ENCODE data around the gene PIAS4.

Gene PIAS4

DNA sequence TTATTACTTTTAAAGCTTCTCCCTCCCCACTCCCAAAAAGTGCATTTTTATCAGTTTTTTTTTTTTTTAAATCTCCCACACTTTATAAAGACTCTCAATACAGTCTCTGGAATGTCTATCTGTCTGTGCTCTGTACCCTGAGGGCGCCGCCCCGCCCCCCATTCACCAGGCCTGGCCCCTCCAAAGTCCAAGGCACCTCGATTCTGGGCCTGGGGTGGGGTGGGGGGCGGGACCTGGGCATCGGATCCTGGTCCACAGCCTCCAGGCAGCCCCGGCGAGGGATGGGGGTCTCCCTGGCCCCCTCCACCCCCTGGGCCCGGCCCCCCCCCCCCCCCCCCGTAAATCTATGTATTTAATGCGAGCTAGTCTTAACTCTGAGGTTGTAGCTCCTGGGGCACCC, 35.9 kb downstream of the PIAS4 start:
- DNase-seq: no peak

DNA sequence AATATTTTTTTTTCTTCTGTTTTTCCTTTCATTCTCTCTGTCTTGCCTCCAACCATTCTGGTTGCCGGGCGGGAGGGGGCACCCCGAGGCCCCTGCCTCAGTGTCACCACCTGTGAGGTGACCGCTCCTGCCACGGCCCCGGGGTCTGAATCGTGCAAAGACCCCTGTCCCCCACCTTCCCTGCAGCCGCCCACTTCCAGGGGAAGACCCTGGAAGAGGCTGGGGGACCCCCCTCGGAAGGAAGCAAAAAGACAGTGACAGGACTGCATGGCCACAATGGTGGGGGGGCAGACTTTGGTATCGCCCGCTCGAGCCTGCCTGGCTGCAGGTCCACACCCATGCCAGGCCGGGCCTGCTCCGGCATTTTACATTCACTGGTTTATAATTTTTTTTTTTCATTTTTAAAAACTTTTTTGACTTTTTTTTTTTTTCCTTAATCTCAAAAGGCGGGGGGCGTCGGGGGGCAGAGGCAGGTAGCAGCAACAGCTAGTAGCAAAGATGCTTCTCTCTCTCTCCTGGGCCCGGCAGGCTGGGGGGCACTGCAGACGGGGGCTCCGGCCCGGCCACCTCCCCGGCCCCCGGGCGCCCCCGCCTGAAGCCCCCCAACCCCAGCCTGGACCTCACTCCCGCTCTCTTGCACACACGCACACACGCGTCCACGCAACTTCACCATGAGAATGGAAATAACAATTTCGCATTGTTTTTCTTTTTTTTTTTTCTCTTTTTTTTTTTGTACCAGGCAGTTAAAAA, 36.6 kb downstream of the PIAS4 start:
- no peak for DNase-seq

DNA sequence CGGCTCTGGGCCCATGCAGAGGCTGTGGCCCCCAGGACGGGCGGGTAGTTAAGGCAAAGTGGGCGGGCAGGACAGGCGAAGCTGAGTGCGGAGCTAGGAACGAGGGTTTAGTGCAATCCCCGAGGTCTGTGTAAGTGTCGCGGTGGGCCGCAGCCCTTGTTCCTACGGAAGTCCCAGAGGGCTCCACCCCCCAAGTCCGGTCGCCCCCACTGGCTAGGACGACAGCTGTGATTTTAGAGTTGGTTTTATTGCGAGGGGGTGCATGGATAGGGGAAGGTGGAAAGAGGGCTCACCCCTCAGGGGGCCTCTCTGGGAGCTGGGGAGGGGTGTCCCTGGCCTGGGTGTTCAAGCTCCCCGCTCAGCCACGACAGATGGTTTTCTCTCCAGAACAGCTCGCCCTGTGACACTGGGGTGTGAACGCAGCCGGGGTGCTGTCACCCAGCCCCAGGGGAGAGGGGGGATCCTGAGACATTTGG, 37.5 kb downstream of the PIAS4 start:
- no peak for DNase-seq

DNA sequence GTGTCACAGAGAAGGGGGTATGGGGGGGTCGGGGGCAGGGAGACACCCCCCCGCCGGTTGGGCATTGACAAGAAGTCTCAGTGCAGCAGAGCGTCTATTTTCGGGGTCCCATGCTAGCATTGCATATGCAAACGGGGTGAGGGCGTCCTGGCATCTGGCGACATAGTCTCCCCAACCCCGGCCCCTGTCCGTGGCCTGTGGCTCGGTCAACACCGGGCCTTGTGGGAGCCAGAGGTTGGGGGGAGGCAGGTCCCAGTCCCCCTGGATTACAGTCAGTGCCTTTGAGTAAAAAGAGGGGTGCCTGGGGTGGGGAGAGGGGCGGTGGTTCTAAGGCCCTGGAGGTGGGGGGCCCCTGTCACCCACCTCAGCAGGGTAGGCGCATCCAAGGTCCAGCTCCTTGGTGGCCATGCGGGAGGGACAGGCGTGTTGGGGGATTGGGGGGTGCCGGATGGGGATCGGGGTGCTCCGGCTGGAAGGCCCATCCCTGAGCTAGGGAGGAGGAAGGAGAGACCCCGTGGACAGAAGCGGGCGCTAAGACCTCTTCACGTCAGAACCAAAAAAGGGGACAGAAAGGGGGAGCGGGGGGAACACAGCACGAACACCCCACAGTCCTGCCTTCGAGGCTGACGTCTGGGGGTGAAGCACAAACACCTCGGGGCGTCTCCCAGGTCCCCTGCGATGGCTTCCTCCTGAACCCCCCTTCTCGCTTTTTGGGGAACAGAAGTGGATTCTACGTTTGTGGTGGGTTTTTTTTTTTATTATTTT, 38.2 kb downstream of the PIAS4 start:
- DNase-seq: no peak

DNA sequence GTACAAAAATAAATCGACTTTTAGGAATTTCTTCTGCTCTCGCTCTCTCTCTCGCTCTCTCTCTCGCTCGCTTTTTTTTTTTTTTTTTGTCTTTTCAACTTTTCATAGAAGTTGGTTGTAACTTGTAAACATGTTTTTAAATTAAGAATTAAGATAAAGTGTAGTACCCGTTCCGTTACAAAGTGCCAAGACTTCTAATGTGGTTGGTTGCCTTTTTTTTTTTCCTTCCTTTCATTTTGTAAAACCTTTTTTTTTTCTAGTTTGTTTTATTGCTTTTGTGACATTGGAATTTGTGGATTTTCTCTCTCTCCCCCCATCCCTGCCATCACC, 38.8 kb downstream of the PIAS4 start:
- DNase-seq: no peak

DNA sequence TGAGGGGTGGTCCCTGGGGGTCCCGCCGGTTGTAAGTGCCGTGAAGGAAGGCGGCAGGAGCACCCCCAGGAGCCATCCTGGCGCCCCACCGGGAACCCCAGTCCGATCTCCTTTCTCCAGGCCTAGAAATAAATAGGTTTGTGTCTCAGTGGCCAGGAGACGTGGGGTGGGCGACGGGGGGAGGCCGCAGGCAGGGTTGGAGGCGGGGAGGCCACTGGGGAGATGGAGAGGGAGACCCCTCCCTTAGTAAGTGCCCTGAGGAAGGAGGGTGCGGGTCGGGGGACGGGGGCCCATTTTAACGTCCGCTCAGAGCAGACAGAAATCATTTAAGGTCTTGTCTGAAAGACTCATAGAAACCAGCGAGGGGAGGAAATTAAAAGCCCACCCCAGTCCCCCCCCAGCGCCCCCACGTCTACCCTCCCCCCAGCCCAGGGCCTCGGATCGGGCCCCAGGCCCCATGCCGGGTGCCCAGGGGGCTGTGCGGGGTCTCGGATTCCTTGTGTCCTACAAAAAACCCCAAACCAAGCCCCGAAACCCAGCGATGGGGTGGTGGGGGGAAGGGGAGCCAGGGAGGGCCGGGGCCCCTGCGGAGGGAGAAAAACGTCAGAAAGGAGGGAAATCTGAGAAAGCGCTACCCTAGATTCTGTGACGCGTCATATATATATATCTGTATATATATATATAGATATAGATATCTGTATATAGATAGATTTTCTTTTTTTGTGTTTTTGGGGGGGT, 39.6 kb downstream of the PIAS4 start:
- no peak for DNase-seq

DNA sequence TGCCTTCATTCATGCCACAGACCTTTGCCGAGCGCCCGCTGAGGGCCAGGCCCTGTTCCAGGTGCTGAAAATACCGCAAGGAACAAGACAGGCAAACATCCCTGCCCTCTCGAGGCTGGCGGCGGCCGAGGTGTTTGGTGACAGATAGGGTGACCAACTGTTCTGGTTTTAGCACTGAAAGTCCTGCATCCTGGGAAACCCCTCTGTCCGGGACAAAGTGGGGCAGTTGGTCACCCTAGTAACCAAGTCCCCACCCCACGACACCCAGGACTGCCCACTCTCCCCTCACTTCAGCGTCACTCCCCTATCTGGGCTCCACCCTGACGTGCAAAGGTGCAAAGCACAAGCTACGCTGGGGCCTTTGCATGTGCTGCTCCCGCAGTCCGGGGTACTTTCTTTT, 41.9 kb downstream of the PIAS4 start:
- DNase-seq: peak; percentile 27 to 78

DNA sequence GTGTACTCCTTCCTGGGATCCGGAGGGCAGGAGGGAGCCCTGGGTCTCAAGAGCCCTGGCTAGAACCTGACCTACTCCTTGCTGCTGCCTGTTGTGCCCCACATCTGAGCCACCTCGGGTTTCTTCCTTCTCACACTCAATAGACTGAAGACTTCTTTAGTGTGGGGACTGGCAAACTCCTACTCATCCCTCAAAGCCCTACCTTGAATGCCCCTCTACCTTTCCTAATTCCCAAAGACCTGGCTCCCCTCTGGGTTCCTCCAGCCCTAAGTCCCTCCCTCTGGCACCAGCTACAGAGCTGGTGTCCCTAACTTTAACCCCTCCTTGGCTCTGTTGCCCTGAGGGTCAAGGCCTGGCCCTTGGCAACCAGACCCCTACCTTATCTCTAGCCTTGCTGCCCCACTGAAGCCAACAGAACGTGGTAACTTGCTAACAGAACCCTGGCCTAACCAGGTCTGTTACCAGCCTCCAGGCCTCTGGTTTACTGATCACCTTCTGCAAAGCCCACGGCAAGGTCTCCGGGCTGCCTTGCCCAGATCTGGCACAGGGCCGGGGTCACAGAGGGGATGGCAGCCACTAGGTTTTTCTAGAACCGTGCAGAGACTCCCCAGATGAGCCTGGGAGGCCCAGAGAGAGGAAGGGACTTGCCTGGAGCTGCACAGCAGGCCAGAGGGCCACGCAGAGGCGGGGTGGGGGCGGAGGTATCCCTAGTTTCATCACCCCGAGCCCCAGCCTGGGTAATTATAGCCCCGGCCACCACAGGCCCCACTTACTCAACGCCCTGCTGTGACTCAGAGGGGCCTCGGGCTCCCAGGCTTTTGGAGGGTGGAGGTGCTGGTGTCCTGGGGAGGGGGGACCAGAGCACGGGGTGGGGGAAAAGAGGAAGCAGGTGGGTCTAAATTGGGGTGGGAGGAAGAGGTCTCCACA, 43.9 kb downstream of the PIAS4 start:
- no peak for DNase-seq

DNA sequence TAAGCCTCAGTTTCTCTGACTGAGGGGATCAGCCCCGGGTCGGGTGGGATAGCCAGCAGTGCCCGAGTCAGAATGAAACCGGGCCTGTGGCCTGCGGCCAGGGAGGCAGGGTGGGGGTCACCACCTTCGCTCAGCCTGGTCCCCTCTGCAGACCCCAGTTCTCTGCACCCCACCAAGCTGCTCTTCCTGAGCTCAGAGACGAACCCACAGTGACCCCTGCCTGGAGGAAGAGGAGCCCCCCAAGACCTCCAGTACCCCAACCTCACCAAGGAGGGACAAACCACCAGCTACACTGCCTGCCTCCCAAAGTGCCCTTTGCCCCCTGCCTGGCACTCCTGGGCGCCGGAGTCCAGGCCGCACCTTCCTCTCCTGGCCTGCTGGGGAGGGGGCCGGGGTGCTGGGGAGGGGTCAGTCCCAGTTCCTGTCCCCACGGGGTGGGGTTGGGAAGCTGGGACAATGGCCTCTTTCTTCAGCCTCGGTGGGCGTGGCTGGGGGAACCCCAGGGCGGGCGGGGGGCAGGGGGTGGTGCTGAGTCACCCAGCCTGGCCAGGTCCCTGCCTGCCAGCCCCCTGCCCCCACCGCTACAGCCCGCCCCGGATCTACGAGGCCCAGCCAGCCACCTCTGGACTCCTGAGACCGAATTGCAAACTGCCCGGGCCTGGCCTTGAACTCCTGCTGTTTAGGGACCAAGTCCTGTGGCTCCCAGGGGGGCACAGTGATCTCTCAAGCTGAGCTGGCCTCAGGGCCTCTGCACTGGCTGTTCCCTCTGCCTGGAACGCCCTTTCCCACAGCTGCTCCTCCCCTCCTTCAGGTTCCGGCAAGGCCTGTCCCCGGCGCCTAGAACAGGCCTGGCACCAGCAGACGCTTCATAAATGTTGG, 44.8 kb downstream of the PIAS4 start:
- no peak for DNase-seq

DNA sequence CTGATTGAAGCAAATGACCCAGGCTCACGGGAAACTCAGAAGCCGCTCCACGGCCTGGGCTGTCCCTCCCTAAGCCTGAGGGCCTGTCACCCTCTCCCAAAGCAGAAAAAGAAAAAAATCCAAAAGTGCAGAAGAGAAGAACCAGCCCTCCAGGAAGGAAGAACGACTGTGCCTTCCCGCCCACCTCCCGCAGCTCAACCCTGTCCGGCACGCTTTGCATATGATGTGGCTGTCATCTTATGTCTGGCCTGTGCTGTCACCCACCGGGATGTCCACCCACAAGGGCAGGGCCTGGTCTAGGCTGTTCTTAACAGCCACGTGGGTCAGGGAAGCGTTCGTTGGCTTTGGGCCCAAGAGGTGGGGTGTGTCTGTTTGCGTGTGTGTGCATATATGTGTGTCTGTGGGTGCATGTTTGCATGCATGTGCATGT, 45.5 kb downstream of the PIAS4 start:
- no peak for DNase-seq

DNA sequence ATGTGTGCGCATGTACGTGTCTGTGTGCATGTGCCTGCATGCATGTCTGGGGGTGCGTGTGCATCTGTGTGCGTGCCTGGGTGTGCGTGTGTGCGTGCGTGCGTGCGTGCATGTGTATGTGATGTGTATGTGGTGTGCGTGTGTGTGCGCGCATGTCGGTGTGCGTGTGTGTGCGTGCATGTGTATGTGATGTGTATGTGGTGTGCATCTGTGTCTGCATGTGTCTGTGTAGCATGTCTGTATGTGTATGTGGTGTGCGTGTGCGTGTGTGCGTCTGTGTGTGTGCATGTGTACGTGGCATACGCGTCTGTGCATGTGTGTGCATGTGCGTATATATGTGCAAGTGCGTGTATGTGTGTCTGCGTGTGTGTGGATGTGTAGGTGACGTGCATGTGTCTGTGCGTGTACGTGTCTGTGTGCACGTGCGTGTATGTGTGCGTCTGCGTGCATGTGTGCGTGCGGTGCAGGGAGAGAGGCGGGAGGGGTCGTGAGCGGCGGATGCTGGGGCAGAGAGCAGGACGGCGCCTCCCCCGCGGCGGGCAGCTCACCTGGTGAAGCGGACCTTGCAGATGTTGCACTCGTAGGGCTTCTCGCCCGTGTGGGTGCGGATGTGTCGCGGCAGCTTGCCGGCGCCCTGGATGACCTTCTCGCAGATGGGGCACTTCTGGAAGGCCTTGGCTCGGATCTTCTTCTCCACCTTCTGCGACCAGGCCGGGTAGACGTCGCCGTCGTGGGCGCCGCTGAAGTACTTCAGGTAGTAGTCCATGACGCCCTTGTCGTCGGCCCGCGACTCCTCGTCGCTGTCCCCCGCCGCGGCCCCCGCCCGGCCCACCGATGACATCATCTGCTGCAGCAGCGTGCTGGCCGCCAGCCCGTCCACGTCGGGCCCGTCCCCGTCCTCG, 46.1 kb downstream of the PIAS4 start:
- DNase-seq: no peak

DNA sequence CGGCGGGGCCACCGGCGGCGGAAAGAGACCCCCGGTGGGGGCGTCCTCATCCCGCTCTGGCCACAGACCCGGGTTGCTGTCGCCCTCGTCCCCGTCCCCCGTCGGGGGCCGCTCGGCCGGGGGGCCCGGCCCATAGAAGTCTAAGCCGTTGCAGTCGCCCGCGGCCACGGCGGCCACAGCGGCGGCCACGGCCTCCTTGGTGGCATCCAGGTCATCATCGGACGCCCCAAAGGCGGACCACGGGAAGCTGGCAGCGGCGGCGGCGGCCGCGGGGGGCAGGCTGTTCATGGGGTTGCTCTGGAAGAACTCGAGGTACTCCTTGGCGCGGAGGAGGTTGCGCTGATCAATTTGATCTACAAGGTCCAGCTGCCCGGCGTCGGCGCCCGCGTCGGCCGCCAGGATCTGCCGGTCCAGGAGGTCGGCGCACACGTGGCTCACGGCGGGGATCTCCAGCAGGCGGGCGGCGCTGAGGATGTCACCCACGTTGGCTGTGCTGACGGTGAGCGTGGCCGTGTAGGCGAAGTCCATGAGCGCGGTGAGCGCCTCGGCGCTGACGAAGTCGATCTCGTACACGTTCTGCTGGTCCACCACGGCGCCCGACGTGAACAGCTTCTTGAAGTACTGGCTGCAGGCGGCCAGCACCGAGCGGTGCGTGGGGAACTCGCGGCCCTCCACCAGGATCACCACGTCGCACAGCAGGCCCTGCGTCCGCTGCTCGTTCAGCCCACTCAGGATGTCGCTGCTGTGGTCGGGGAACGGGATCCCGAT, 47.1 kb downstream of the PIAS4 start:
- no peak for DNase-seq

DNA sequence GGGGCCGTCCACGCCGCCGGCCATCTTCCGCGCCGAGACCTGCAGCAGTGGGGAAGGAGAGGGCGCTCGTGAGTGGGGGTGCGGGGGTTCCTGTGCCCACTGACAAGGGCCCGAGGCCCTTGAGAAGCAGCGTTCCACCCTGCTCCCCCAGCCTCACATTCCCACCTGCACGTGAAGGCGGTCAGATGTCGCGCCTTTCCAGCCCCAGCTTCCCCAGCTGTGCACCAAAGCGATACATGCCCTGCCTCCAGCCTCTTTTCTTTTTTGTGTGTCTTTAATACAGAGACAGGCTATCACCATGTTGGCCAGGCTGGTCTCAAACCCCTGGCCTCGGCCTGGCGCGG, 47.6 kb downstream of the PIAS4 start:
- no peak for DNase-seq

DNA sequence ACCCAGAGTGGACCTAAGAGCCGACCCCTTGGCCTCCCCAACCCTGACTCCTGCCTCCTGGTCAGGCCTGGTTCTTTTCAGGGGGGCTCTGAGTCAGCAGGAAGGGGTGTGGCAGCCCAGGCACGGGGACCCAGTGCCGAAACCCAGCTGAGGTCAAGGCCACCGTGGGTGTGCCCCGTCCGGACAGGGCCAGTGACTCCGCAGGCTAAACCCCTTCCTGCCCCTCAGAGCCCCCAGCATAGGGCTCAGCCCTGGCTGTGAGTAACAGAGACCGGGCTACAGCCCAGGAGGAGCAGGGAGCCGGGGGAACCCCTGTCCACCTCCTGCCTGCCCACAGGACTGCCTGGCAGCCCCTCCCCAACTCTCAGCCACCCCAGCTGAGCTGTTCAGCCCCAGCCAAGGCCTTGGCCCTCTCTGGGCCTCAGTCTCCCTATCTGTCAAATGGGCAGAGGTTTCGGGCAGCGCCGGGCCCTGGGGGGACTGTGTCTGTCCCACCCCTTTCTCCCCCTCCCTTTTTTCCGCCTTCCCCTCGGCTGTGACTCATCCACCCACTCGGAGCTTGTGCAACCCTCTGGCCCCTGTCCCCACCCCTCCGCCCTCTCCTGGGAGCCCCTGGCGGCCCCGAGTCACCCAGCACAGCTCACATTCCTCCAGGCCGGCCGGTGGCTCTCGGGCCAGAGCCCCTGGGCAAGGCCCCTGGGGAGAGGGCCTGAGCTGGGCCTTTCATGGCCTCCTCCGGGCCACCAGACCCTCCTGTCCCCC, 50.6 kb downstream of the PIAS4 start:
- no peak for DNase-seq

DNA sequence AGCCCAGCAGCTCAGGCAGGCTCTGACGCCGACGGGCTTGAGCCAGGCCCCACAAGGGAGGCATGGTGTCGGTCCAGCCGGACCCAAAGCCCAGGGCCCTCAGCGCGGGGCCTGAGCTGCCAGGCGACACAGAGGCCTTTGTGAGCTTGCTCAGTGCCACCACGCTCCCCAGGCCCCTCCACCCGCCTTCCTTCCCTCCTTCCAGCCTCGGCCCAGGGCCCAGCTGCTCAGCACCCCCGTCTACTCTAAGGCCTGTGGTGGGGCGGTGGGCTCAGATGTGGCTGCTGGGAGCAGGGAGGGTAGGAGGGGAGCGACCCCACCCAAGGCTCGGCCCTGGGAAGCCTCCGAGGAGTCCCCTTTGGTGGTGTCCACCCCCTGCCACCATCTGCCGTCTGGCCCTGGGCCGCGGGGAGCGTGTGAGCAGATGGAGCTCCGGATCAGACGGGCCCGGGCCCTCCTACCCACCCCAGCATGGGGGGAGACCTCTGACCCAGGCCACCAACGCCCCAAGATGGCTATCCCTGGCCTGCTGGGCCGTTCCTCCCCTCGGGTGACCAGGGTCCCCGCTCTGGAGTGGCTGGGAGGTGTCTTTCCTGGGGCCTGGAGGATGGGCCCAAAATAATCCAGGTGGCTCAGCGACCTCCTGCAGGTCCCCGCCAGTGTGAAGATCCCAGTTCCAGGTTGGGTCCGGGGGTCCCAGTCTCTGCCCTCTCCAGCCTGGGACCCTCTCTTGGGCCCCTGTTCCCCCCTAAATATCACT, 51.3 kb downstream of the PIAS4 start:
- peak in 1 of 2 experiments; percentile 17 for DNase-seq

DNA sequence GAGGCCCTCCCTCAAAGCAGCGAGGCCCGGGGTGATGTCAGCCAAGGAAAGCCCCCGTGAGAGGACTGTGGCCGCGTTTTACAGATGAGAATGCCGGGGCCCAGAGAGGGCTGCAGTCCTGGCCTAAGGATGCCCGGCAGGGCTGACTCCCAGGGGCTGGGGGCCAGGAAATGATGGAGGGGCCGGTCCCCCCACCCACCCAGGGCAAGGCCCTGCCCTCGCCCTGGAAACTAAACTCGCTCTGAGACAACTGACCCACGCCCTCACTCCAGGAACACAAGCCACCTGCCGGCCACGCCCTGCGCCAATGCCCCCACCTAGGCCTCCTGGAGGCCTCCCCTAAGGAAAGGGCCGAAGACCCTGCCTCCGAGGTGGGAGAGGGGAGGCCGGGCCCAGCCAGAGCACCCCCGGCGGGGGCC, 51.9 kb downstream of the PIAS4 start:
- no peak for DNase-seq

DNA sequence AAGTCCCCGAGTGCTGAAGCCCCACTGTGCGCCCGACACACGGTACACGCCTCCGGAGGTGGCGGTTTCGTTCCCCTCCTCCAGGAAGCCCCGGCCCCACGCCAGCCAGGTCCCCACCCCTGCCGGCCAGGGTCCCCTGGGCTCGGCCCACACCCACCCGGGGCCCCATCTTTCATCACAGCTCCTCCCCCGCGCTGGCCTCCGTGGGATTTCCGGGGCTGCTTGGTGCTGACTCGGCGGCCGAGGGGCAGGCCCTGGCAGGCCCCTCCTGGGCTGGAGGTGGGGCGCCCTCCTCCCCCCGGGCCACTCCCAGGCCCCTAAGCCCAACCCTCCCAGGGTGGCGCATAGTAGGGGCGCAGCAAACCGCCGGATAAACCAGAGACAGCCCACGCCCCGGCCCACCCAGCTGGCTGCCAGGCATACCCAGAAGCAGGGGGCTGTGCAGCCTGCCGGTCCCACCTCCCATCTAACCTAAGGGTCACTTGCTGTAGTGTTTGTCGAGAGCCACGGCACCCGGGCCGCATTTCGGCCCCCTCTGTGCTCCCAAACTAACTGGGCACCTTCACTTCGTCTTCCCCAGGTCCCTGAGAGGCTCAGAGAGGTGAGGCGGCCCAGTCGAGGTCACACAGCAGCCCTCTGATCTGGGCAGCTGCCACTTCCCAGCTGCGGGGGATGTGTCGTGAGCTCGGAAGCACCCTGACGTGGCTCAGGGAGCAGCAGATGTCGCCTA, 52.5 kb downstream of the PIAS4 start:
- no peak for DNase-seq

Measured in cerebellar nuclear complex (tissue), 1 donor.